GM12874 (cell line): ENCODE measurements around the gene FAT1.

Experiments
- CTCF ChIP-seq: IDR thresholded peaks from 2 replicates; pipeline ENCODE4 v1.5.1; 2011; ENCODE audit warnings: low read depth, mild to moderate bottlenecking, control low read depth, low read length, moderate library complexity; ENCODE audit not compliant: insufficient read depth

Gene FAT1

DNA sequence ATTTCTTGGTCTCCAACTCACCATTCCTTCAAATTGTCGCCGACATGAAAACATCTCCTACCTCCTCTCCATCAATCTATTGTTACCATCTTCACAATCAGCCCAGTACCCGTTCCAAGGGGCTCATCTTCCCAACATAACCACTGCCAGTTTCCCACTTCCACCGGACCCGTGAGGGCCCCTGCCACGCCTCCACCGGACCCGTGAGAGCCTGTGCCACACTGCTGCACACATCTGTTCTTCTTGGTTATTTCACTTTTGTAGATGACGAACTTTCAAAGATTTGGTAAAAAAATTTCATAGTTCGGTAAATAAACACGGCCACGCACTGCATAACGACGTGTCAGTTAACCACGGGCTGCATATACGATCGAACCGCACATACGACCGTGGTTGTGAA, 65.0 kb downstream of the FAT1 start:
- TF ChIP-seq CTCF = no peak

- no peak for TF ChIP-seq CTCF
These were observed 65.9 kb downstream of the FAT1 start for GRCh38 chr4:186657764-186658163.

- TF ChIP-seq CTCF = no peak
These were observed 69.7 kb downstream of the FAT1 start for GRCh38 chr4:186653969-186654368.

DNA sequence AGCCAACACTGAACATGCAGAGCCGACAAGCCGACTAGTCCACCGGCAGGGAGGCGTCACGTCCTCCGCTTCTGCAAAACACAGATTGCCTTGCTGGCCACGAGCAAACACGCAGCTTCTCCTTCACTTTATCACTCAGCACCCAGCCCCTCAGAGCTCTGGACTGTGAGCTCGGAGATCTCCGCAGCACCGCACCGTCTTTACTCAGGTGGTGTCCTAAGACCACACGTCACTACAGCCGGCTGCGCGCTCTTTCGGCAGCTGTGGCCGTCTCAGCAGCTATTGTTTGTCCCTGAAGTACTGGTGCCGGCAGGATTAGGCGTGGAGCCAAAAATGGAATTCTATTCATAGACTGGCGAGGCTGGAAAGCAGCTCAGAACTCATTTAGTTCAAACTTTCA, 72.0 kb downstream of the FAT1 start:
- TF ChIP-seq CTCF = no peak

DNA sequence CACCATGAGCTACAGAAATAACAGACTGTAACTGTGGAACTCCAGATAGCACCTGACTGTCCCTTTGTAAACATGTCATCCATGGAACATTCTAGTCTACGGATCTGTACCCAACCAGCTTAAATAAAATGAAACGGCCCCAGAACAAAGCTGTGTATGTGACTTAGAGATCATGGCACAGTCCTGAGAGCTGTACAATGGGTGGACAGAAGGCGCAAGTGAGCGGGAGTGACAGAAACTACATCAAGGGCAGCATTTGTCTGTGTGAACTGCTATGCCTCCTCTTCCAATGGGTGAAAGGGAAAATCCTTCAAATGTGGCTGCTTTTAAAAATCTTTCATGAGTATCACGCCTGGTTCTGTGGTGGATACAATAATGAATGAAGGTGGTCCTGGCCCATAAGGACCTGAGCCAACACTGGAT, 72.5 kb downstream of the FAT1 start:
- TF ChIP-seq CTCF = no peak

- no peak for TF ChIP-seq CTCF
These were observed 73.1 kb downstream of the FAT1 start for GRCh38 chr4:186650401-186651180.

GRCh38 chr4:186647821-186648220, 75.8 kb downstream of the FAT1 start:
- no peak for TF ChIP-seq CTCF
